Loucy (cell line): ENCODE data around the gene GNA12.

Source experiments
- EZH2phosphoT487 ChIP-seq: fragments of 200-600 bp; IDR thresholded peaks from 2 replicates; pipeline ENCODE4 v1.6.1; 2018; ENCODE audit warnings: antibody characterized with exemption, mild to moderate bottlenecking, moderate library complexity, borderline replicate concordance
- TF ChIP-seq, protein P1 (sequence below): fragments of 200-600 bp; sonication (generic); conservative IDR thresholded peaks from 2 replicates; pipeline ENCODE4 v1.5.1; 2014; ENCODE audit warnings: mild to moderate bottlenecking, antibody characterized with exemption, low read length

DNA sequence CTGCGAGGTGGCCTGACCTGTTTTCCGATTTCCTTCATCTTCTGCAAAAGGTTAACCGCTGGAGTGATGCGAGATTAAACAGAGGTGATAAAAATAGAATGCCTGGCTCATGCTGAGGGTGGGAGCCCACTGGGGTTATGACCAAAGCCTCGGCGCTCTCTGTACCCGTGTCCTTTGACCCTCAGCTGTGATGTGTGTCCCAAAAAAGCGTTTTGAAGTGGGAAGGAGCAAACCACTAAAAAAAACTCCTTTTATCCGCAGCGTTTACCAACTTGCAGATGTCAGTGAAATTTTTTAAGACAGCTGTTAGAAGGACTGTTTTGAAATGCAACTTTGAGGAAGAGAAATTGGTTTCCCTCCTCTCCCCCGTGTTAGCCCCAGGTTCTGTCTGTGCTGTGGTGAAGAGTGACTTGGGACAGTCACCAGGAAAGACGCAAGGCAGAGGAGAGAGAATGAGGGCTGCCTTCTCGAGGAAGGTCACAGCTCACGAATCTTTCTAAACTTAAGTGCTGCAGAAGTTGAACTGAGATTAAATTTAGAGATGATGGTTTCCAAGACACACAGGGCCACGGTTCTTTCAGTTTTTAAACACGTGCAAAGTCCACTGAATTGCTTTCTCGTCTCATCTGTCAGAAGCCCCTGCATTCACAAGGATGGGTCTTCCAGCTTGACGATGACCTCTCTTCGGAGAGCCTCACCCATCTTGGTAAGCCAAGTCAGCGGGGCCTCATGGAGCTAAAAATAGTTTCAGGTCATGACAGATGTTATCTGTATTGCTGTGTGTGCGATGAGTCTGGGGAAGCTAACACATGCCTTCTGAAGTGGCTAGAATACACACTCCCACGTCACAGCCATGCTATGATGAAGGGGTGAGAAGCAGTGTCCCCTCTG lies 128.5 kb downstream of the GNA12 start:
- TF ChIP-seq, protein P1, sequence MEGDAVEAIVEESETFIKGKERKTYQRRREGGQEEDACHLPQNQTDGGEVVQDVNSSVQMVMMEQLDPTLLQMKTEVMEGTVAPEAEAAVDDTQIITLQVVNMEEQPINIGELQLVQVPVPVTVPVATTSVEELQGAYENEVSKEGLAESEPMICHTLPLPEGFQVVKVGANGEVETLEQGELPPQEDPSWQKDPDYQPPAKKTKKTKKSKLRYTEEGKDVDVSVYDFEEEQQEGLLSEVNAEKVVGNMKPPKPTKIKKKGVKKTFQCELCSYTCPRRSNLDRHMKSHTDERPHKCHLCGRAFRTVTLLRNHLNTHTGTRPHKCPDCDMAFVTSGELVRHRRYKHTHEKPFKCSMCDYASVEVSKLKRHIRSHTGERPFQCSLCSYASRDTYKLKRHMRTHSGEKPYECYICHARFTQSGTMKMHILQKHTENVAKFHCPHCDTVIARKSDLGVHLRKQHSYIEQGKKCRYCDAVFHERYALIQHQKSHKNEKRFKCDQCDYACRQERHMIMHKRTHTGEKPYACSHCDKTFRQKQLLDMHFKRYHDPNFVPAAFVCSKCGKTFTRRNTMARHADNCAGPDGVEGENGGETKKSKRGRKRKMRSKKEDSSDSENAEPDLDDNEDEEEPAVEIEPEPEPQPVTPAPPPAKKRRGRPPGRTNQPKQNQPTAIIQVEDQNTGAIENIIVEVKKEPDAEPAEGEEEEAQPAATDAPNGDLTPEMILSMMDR: no peak
- TF ChIP-seq EZH2phosphoT487: no peak
